Ishikawa (cell line): Measurements from ENCODE around the gene CNPY3.

Experiments used
- CEBPB ChIP-seq: IDR thresholded peaks from 2 replicates; pipeline ENCODE4 v1.6.1; 2012
- CREB1 ChIP-seq: IDR thresholded peaks from 2 replicates; pipeline ENCODE4 v1.6.1; 2012; ENCODE audit warnings: low read depth
- EGR1 ChIP-seq: IDR thresholded peaks from 2 replicates; pipeline ENCODE4 v1.6.1; 2012
- EP300 ChIP-seq: IDR thresholded peaks from 2 replicates; pipeline ENCODE4 v1.6.1; 2012; ENCODE audit warnings: borderline replicate concordance
- FOXM1 ChIP-seq: IDR thresholded peaks from 2 replicates; pipeline ENCODE4 v1.6.1; 2012; ENCODE audit warnings: low read depth, borderline replicate concordance
- NFIC ChIP-seq: IDR thresholded peaks from 2 replicates; pipeline ENCODE4 v1.6.1; 2012
- RAD21 ChIP-seq: IDR thresholded peaks from 2 replicates; pipeline ENCODE4 v1.6.1; 2012; ENCODE audit warnings: low read depth
- TAF1 ChIP-seq: IDR thresholded peaks from 2 replicates; pipeline ENCODE4 v1.6.1; 2012; ENCODE audit warnings: low read depth, mild to moderate bottlenecking
- TCF12 ChIP-seq: IDR thresholded peaks from 2 replicates; pipeline ENCODE4 v1.6.1; 2012; ENCODE audit warnings: low read depth
- TEAD4 ChIP-seq: IDR thresholded peaks from 2 replicates; pipeline ENCODE4 v1.6.1; 2012
- YY1 ChIP-seq: IDR thresholded peaks from 2 replicates; pipeline ENCODE4 v1.6.1; 2012; ENCODE audit warnings: low read depth
- ZBTB7A ChIP-seq: IDR thresholded peaks from 2 replicates; pipeline ENCODE4 v1.6.1; 2012; ENCODE audit warnings: low read depth
- TF ChIP-seq, protein P1 (sequence below): IDR thresholded peaks from 2 replicates; pipeline ENCODE4 v1.6.1; 2012
- TF ChIP-seq, protein P2 (sequence below): IDR thresholded peaks from 2 replicates; pipeline ENCODE4 v1.6.1; 2012
- TF ChIP-seq, protein P3 (sequence below): IDR thresholded peaks from 2 replicates; pipeline ENCODE4 v1.6.1; 2012; ENCODE audit warnings: low read depth, mild to moderate bottlenecking

Gene CNPY3

DNA sequence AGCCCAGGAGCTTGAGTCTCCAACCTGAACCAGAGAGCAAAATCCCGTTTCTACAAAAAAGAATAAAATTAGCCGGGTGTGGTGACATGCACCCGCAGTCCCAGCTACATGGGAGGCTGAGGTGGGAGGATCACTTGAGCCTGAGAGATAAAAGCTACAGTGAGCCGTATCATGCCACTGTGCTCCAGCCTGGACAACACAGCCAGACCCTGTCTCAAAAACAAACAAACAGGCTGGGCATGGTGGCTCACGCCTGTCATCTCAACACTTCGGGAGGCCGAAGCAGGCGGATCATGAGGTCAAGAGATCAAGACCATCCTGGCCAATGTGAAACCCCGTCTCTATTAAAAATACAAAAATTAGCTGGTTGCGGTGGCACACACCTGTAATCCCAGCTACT is 24.8 kb upstream of the CNPY3 start:
- TF ChIP-seq, protein P1, sequence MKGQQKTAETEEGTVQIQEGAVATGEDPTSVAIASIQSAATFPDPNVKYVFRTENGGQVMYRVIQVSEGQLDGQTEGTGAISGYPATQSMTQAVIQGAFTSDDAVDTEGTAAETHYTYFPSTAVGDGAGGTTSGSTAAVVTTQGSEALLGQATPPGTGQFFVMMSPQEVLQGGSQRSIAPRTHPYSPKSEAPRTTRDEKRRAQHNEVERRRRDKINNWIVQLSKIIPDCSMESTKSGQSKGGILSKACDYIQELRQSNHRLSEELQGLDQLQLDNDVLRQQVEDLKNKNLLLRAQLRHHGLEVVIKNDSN = no peak
- no peak for TF ChIP-seq NFIC
- TF ChIP-seq YY1 = no peak
- TF ChIP-seq, protein P2, sequence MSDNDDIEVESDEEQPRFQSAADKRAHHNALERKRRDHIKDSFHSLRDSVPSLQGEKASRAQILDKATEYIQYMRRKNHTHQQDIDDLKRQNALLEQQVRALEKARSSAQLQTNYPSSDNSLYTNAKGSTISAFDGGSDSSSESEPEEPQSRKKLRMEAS = no peak
- no peak for TF ChIP-seq RAD21
- no peak for TF ChIP-seq FOXM1
- TF ChIP-seq, protein P3, sequence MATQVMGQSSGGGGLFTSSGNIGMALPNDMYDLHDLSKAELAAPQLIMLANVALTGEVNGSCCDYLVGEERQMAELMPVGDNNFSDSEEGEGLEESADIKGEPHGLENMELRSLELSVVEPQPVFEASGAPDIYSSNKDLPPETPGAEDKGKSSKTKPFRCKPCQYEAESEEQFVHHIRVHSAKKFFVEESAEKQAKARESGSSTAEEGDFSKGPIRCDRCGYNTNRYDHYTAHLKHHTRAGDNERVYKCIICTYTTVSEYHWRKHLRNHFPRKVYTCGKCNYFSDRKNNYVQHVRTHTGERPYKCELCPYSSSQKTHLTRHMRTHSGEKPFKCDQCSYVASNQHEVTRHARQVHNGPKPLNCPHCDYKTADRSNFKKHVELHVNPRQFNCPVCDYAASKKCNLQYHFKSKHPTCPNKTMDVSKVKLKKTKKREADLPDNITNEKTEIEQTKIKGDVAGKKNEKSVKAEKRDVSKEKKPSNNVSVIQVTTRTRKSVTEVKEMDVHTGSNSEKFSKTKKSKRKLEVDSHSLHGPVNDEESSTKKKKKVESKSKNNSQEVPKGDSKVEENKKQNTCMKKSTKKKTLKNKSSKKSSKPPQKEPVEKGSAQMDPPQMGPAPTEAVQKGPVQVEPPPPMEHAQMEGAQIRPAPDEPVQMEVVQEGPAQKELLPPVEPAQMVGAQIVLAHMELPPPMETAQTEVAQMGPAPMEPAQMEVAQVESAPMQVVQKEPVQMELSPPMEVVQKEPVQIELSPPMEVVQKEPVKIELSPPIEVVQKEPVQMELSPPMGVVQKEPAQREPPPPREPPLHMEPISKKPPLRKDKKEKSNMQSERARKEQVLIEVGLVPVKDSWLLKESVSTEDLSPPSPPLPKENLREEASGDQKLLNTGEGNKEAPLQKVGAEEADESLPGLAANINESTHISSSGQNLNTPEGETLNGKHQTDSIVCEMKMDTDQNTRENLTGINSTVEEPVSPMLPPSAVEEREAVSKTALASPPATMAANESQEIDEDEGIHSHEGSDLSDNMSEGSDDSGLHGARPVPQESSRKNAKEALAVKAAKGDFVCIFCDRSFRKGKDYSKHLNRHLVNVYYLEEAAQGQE = no peak
- no peak for TF ChIP-seq EP300
- no peak for TF ChIP-seq CEBPB
- TF ChIP-seq TEAD4 = no peak
- no peak for TF ChIP-seq TAF1
- TF ChIP-seq CREB1 = no peak
- TF ChIP-seq EGR1 = no peak
- TF ChIP-seq ZBTB7A = no peak
- no peak for TF ChIP-seq TCF12

DNA sequence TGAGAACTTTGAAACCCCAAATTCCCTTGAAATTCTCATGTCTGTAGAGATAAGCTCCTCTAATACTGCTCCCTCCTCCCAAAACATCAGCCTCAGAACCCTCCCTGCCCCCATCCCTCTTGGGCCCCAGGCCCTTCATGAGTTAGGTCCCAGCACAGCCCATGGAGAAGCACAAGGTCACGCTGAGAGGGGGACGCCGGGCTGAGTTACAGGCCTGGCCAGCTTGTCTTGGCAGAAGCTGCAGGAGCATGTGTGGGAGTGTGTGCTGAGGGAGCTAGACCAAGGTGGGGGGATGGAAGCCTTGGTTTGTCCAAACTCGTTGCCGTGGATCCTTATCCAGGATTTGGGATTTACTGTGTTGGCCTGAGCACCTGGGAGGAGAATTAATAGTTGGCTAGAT is 21.9 kb upstream of the CNPY3 start:
- TF ChIP-seq EGR1 (no peak), CREB1 (no peak), ZBTB7A (no peak), RAD21 (no peak), EP300 (no peak), NFIC (no peak), YY1 (no peak), TCF12 (no peak), TEAD4 (no peak), TAF1 (no peak), CEBPB (no peak), FOXM1 (no peak)
- TF ChIP-seq, protein P1 = no peak
- TF ChIP-seq, protein P3 = no peak
- TF ChIP-seq, protein P2 = no peak

DNA sequence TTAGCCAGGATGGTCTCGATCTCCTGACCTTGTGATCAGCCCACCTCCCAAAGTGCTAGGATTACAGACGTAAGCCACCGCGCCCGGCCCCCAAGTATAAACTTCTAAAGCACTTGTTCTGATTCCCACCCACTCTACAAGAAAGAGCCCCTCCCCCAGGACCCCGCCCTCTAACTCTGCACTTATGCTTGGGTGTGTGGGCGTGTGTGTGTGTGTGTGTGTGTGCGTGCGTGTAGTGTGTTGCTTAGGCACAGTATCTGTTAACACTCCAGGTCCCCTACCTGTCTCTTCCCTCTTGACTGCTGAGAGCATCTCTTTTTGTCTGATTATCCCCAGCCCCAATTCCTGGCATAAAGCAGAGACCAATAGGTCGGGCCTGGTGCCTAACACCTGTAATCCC is 19.4 kb upstream of the CNPY3 start:
- TF ChIP-seq EP300 (no peak), CREB1 (no peak), EGR1 (no peak), FOXM1 (no peak), NFIC (no peak), TEAD4 (no peak), TCF12 (no peak), RAD21 (no peak), TAF1 (no peak), YY1 (no peak)
- TF ChIP-seq, protein P2 = no peak
- TF ChIP-seq, protein P1 = no peak

DNA sequence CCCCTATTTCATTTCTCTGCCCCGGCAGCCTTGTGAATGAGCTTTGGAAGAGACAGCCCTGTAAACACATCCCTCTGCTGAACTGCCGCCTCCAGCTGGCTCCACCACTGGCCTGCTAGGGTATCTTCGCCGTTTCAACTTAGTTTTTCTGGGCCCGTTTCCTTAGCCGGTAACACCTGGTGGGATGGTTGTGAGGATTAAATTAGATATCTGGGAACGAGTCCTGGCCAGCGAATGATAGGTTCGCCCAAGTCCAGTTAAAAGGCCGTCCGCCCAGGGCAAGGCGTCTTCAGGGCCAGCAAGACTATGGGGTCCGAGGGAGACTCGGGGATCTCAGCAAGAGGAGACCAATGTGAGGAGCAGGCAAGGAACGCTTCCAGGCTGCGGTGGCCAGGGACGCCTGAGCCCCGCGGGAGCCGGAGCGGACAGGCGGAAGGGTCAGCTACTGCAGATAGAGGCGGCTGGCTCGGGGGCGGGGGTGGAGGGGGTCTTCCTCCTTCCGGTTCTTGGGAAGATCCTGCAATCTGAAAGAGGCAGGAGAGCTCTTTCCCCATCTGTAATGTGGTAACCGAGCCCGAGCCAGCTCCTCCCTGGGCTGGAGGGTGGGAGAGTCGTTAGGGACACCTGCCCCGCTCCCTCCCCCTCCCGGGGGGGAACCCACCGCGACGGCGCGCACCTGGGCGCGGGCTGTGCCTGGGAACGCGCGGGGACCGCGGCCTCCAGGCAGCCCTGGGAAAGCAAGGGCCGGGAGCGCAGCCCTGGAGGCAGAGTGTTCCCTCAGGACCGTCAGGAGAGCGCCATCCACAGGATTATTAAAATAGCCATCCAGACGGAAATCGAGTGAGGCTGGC is 17.9 kb upstream of the CNPY3 start:
- TF ChIP-seq NFIC (no peak), EP300 (no peak), YY1 (no peak)
- TF ChIP-seq, protein P1 = no peak
- TF ChIP-seq, protein P2 = no peak
- TF ChIP-seq, protein P3 = no peak
